SW 1271 (cell line): ENCODE results near the gene ARVCF.
A peak's percentile ranks its signal among the peaks of the same experiment; 100 is the strongest.

Experiments
- DNase-seq, 2 experiments: peaks; one replicate each; lab custom pipeline; 2025; lab: John Stamatoyannopoulos, UW

Gene ARVCF

DNA sequence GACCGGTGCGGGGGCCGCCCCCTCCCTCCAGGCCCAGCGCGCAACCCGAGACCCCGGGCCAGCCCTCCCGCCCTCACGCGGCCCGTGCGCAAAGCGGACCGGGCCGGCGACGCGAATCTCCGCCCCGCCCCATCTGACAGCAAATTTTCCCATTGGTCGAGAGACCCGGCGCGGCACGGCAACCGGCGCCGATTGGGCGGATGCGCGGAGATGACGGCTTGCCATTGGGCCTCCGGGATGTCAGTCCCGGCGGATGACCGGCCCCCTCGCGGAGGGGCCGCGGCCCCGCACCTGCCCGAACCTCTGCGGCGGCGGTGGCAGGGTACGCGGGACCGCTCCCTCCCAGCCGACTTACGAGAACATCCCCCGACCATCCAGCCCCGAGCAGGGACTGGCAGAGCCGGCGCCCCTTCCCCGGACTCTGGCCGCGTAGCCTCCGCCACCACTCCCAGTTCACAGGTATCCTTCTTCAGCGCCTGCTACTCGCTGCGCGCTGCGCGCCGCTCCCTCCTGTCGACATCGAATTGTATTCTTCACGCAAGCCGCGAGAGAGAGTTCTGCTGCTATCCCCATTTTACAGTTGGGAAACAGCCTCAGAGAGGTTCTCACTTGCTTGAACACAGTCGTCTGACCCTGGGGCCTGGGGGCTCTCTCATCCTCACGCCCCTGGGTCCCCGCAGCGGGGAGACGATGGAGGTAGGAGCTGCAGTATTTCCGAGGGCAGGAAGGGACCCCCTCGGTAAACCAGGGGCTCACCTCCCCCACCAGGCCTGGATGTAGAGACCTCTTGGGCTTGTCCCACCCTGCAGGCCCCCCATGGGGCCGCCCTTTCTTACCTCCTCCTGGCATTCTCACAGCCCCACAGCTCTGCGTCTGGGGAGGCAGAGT is at the start of gene ARVCF:
ARVCF (minus strand) TSS at position 90 of the 888 bp plus-strand sequence. CDS start 26,029 bp downstream, outside the sequence.
- peak in 1 of 2 experiments; percentile 67 for DNase-seq

DNA sequence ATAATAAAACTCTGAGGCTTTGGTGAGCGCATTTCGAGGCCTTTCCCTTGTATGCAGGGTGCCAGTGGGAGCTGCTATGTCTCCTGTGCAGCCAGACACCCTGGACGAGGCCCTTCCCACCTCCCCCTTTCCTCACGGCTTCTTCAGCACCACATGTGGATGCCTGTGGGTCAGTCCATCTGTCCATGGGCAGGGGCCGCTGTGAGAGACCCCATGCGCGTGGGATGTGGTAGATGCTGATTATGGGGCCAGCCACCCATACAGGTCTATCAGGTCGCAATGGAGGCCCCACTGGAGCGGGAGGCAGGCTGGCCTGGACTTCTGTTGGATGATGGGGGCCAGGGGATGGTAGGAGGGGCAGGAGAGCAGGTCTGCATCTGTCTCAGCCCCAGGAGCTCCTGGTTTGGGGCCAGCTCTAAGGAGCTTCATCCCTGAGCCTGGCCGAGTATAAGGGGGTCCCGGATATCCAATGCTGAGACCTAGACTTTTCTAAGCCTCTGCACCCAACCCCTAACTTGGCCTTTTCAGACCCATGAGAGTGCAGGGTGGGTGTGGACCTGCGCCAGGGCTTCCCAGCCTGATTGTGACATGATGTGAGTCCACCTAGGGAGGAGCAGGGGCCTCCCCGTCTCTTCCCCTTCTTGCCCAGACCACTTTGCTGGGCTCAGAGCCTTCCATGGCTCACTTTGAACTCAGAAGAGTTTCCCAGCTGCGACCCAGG is 49.4 kb upstream of the ARVCF start:
- DNase-seq, result no peak

- no peak for DNase-seq
Measured at GRCh38 chr22:20064545-20065262, 48.1 kb upstream of the ARVCF start.

DNA sequence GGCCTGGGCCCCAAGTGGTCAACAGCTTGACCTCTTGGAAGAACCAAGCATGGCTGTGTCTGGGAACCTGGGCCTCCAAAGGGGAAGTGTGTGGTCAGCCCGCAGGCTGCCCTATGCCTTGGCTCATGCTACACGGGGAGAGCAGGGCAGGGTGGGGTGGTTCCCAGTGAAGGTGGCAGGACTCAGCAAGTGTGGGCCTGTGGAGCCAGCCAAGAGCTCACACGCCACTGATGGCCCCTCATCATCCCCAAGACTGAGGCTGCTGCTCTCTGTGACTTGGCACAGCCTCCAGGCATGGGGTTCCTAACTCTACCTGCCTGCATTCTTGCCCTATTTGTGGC is 47.5 kb upstream of the ARVCF start:
- no peak for DNase-seq

GRCh38 chr22:20063271-20064139 is 46.9 kb upstream of the ARVCF start:
- no peak for DNase-seq

DNA sequence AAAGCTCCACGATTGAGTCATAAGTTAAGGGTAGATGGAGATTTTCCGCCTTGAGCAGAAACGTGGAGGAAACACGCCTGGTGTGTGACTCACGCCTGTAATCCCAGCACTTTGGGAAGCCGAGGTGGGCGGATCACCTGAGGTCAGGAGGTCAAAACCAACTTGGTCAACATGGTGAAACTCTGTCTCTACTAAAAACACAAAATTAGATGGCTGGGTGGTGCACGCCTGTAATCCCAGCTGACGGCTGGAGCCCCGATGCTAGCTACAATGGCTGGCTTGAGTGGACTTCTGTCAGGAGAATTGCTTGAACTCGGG is 46.1 kb upstream of the ARVCF start:
- no peak for DNase-seq

DNA sequence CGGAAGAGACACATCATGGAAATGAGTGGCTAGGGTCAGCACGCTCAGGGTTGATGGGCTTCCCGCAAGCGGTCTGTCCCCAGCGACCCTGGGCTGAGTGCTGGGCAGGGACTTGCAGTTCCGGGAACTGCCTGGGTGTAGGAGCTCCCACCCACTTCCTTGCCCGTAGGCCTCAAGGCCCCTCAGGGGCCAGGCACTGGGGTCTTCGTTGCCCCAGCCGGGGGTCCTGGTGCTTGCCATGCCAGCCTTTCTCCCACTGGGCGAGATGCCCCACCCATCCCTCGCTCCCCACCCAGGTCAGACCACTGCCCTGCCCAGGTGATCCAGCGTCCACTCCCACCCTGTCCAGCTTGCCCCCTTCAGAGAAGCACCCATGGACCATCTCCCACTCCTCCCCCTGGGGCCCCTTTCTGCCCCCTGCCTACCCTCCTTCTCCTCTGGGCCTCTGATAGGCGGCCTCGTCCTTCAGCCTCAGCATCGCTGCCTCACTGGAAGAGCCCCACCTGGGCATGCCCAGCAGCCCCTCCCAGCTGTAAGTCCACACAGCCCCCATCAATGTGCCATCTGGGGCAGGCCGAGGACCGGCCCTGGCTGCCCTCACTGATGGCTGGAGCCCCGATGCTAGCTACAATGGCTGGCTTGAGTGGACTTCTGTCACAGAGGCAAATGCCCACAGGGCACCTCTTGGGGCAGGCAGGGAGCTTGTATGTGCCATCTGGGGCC is 45.6 kb upstream of the ARVCF start:
- no peak for DNase-seq

DNA sequence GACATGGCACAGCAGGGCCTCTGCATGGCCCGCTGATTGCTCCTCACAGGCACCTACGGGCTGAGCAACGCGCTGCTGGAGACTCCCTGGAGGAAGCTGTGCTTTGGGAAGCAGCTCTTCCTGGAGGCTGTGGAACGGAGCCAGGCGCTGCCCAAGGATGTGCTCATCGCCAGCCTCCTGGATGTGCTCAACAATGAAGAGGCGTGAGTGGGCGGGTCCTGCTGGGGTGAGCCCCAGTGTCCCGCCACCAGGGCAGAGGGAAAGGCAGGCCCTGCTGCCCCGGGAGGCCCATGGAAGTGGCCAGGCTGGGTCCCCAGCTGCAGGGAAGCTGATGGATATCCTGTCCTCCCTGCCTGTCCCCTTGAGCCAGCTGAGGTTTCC is 44.8 kb upstream of the ARVCF start:
- DNase-seq, result no peak

- no peak for DNase-seq
Measured at GRCh38 chr22:20060700-20061480, 44.3 kb upstream of the ARVCF start.

DNA sequence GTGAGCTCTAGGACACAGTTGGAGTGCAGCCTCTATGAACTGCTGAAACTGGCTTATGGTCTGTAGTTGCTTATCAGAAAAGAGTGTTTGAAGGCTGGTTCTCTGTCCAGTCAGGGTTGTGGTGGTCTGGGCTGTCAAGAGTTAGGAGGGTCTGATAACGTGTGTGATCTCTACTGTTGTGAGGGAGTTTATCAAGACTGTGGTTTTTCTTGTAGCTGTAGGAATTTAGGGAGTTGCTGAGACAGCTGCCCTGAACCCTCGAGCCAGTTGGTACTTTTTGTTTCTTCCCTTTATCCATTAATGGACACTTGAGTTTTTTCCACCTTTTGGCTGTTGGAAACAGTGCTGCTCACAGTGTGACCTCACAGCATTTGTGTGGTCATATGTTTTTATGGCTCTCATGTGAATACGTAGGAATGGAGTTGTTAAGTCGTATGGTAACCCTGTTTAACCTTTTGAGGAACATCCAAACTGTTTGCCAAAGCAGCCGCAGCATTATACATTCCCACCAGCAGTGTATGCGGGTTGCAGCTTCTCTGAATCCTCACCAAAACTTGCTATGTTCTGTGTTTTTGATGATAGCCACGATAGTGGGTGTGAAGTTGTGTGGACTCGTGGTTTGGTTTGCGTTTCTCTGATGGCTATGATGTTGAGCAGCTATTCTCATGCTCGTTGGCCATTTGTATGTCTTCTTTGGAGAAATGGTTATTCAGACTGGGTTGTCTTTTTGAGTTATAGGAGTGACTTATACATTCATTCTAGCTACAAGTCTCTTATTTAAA is 42.6 kb upstream of the ARVCF start:
- no peak for DNase-seq

DNA sequence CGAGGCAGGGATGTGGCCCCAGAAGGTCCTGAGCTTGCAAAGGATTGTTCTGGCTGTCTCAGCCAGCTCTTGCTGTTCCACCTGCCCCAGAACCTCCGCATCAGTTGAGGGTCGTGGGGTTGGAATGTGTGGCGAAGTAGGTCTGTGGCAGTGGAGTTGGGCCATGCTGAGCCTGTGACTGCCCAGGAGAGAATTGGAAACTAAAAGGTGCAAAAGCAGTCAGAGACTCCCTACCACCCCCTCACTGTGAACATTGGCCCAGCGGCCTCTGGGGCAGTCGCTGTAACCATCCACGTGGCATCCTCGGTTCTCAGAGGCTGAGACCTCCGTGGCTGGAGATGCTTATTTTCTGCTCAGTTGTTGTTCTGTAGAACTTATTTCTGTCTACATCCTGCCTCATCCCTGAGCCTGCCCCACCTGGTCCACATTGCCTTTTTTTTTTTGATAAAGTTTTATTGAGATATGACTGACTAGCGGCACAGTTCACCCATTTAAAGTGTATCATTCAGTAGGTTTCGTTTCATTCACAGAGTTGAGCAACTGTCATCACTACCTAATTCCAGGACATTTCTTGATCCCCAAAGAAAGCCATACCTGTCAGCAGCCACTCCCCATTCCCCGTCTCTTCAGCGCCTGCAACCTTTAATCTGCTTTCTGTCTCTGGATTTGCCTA is 41.1 kb upstream of the ARVCF start:
- DNase-seq, result no peak

GRCh38 chr22:20056696-20057386 is 40.2 kb upstream of the ARVCF start:
- no peak for DNase-seq

DNA sequence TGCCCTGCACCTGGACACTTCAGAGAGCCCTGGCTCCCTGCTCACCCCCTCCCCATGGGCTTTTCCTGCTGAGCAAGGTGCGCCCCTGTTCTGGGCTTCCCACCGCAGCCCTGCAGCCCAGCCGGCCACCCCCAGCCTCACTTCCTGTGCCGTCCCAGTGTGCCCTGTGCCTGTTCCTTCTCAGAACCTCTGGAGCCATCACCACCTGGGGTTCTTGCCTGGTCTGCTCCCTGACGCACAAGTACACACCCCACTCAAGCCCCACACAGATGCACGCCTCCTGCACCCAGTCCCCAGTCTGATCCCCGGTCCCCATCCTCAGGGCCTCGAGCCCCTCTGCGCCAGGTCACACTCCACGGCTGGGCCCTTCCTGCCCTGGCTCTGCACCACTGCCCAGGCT is 39.5 kb upstream of the ARVCF start:
- no peak for DNase-seq

DNA sequence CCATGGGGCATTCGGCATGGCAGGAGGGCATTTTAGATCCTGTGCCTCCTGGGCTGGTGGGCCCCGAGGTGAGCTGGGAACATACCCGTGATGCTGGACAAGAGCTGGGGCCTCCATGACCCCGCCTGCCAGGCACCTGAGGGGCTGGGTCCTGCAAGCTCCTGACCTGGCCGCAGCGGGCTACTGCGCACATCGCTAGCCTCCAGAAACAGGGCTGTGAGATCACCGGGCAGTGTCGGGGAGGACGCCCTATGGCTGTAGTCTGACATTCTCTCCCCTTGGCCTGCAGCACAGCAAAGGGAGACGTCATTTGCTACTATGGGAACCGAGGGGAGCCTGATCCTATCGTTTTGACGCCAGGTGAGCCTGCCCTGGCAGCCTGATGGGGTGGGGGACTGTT is 39.0 kb upstream of the ARVCF start:
- no peak for DNase-seq

GRCh38 chr22:20055144-20055543 is 38.5 kb upstream of the ARVCF start:
- no peak for DNase-seq

DNA sequence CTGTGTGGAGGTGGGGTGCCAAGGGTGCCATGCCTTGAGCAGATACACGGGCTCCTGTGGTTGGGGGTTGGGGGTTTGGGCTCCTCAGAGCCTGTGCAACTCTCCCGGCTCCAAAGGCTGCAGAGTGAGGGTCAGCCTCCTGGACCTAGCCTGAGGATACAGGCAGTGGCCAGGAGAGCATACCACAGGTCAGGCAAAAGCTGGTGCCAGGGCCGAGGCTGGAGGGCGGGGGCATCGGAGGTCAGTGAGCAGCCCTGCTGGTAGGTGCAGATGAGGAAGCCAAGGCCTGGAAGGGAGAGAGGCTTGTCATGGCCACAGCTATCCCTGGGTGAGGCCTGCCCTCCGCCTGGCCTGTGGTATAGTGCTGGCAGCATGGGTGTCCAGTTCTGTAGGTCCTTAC is 37.9 kb upstream of the ARVCF start:
- DNase-seq, result no peak

GRCh38 chr22:20054034-20054427 is 37.4 kb upstream of the ARVCF start:
- no peak for DNase-seq

DNA sequence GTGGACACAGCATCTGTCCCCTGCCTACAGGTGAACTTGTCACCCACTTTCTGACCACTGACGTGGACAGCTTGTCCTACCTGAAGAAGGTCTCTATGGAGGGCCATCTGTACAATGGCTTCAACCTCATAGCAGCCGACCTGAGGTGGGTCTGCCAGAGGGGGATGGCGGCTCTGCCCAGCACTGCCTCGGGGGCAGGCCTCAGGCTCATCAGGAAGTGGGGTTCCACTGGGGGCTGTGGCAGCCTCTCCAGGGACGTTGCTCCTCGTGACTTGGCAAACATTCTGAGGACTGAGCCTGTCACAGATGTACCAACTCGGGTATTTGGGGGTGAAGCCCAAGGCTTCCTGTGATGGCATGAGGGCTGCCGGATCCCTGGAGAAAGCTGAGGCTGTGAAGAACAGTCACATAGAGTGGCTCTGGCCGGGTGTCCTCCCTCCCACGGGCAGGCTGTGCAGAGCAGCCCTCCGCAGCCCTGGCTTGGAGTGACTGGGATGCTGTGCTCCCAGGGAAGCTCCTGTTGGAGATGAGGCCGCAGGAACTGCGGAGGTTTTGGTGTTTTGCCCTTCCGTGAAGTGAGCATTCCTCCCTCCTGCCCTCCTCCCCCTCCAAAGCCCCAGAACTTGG is 36.9 kb upstream of the ARVCF start:
- DNase-seq, result no peak
